Breast epithelium (tissue), 3 donors: ENCODE data around the gene AMOTL1.

ENCODE experiments used
- CTCF ChIP-seq, 3 donors: fragments of 450-650 bp; IDR thresholded peaks; one replicate each; pipeline ENCODE4 v1.5.1; 2016 to 2017; ENCODE audit warnings: antibody characterized with exemption in 3 of 3, mild to moderate bottlenecking in 3 of 3, moderate library complexity in 3 of 3
- POLR2A ChIP-seq: fragments of 450-650 bp; IDR thresholded peaks from one replicate; pipeline ENCODE4 v1.6.1; 2016; ENCODE audit warnings: antibody characterized with exemption, mild to moderate bottlenecking, moderate library complexity
- POLR2AphosphoS5 ChIP-seq, 3 donors: sonication (generic); formaldehyde crosslinking; IDR thresholded peaks; one replicate each; pipeline ENCODE4 v1.6.1; 2017; ENCODE audit warnings: antibody characterized with exemption in 3 of 3

- TF ChIP-seq POLR2A (no peak), CTCF (IDR thresholded peaks at IDR 0.05) (peak; percentile 19 to 55 (median 39)), POLR2AphosphoS5 (IDR thresholded peaks at IDR 0.05) (no peak)
These were observed 27.0 kb upstream of the AMOTL1 start for GRCh38 chr11:94741022-94741679.
